Epithelial cell of proximal tubule (primary cell): Measurements from ENCODE around the gene FCHO2. TPM values are rescaled to one million over a fixed set of nuclear protein-coding genes. Genes with fewer than 3 reads are reported as not detected.

Source experiments
- DNase-seq: peaks from one replicate; pipeline ENCODE4 v3.0.0-alpha.2; 2011; ENCODE audit warnings: low read depth
- H3K4me3 ChIP-seq: 2 replicates; pipeline ENCODE4 v1.5.1; 2011; ENCODE audit warnings: low read depth, mild to moderate bottlenecking, low read length
- CTCF ChIP-seq: conservative IDR thresholded peaks from 2 replicates; pipeline ENCODE4 v1.5.1; 2012; ENCODE audit warnings: low read depth, mild to moderate bottlenecking, low read length
- total RNA-seq: library from RNA; depleted of rRNA; stranded (reverse); fragments of >200 nt; gene quantifications from 2 replicates; pipeline ENCODE4 v1.2.3, GENCODE V29; 2015

Gene FCHO2
- total RNA-seq, 1 donor from 2014 or later = 5.5 TPM

- TF ChIP-seq CTCF = no peak
- H3K4me3 ChIP-seq = no peak overlapping the region
- no peak for DNase-seq
Measured at GRCh38 chr5:73106335-73106734, 150.5 kb downstream of the FCHO2 start.

GRCh38 chr5:73110190-73110589, 154.3 kb downstream of the FCHO2 start:
- no peak overlapping the region for H3K4me3 ChIP-seq
- TF ChIP-seq CTCF = no peak

GRCh38 chr5:73111536-73111935, 155.7 kb downstream of the FCHO2 start:
- TF ChIP-seq CTCF = no peak
- no peak for DNase-seq
- H3K4me3 ChIP-seq = no peak overlapping the region

More at GRCh38 chr5:73110190-73110589, 154.3 kb downstream of the FCHO2 start:
- DNase-seq = no peak

- DNase-seq = no peak
- no peak overlapping the region for H3K4me3 ChIP-seq
Measured at GRCh38 chr5:73112359-73112758, 156.5 kb downstream of the FCHO2 start.

GRCh38 chr5:73114044-73114688, 158.3 kb downstream of the FCHO2 start:
- no peak for DNase-seq
- H3K4me3 ChIP-seq = no peak overlapping the region
- no peak for TF ChIP-seq CTCF

More at GRCh38 chr5:73112359-73112758, 156.5 kb downstream of the FCHO2 start:
- no peak for TF ChIP-seq CTCF

- H3K4me3 ChIP-seq = no peak overlapping the region
- no peak for DNase-seq
- no peak for TF ChIP-seq CTCF
Measured at GRCh38 chr5:73115399-73116051, 159.7 kb downstream of the FCHO2 start.

GRCh38 chr5:73116506-73116905, 160.7 kb downstream of the FCHO2 start:
- DNase-seq = no peak
- no peak overlapping the region for H3K4me3 ChIP-seq
- no peak for TF ChIP-seq CTCF
